Left ventricle myocardium inferior (tissue), 1 donor: ENCODE results near the gene CSF3. TPM values are rescaled to one million over a fixed set of nuclear protein-coding genes. Genes with fewer than 3 reads are reported as not detected.

Experiments
- DNase-seq: peaks from one replicate; pipeline ENCODE4 v3.0.0-alpha.2; 2020
- H3K27ac ChIP-seq: fragments of 200-600 bp; replicated peaks from 2 replicates; pipeline ENCODE4 v1.8.0; 2021
- H3K27me3 ChIP-seq: fragments of 200-600 bp; 2 replicates; pipeline ENCODE4 v1.8.0; 2021; ENCODE audit warnings: low read depth
- H3K36me3 ChIP-seq: fragments of 200-600 bp; 2 replicates; pipeline ENCODE4 v1.8.0; 2021
- H3K4me1 ChIP-seq: fragments of 200-600 bp; 2 replicates; pipeline ENCODE4 v1.8.0; 2021
- H3K4me3 ChIP-seq: fragments of 200-600 bp; 2 replicates; pipeline ENCODE4 v1.8.0; 2021; ENCODE audit warnings: mild to moderate bottlenecking, moderate library complexity
- H3K9me3 ChIP-seq: fragments of 200-600 bp; replicated peaks from 2 replicates; pipeline ENCODE4 v1.8.0; 2021
- CTCF ChIP-seq: fragments of 200-600 bp; IDR thresholded peaks from 2 replicates; pipeline ENCODE4 v1.8.0; 2021; ENCODE audit warnings: antibody characterized with exemption, mild to moderate bottlenecking, borderline replicate concordance
- intact Hi-C: fragments of 100-400 bp; cut with micrococcal nuclease; formaldehyde crosslinking; loops from one replicate; pipeline ENCODE4 v1.11.0; 2022
- total RNA-seq: library from RNA; stranded (reverse); fragmentation: NEBNext Ultra II Directional; extraction: Animal tissue kit (Norgen Biotek cat#: 25700); gene quantifications from one replicate; pipeline ENCODE4 v1.2.1, GENCODE V29; 2021
- donor health status: DM: no; HTN: yes; CAD: no; lungs with severe emphysema.

CSF3 gene
- total RNA-seq, 1 donor from 2014 or later = not detected

- TF ChIP-seq CTCF = no peak
- H3K9me3 ChIP-seq = no peaks in the 10 kb centered on the region
- H3K4me3 ChIP-seq = no peak overlapping the region
- intact Hi-C loops = no loop called here
- H3K4me1 ChIP-seq = peaks cover 65% of the 10 kb centered on the region
- H3K27me3 ChIP-seq = no peaks in the 10 kb centered on the region
- no peak overlapping the region for H3K27ac ChIP-seq
- no peaks in the 10 kb centered on the region for H3K36me3 ChIP-seq
- DNase-seq = no peak
These were observed 45.8 kb downstream of the CSF3 start for GRCh38 chr17:40060887-40061608.

- Histone ChIP-seq H3K36me3 (no peaks in the 10 kb centered on the region), H3K27ac (peak overlapping the region; percentile 100), H3K27me3 (no peaks in the 10 kb centered on the region), H3K4me1 (peaks cover 65% of the 10 kb centered on the region), H3K9me3 (no peaks in the 10 kb centered on the region), H3K4me3 (no peak overlapping the region)
- intact Hi-C loops = no loop called here
- no peak for DNase-seq
- TF ChIP-seq CTCF = no peak
These were observed 46.4 kb downstream of the CSF3 start for GRCh38 chr17:40061609-40062038.

GRCh38 chr17:40062329-40063186 is 47.3 kb downstream of the CSF3 start, which contains the start of gene THRA:
Gene THRA, plus strand, starts transcription at chr17:40062965. Its CDS starts 11,524 bp downstream, at chr17:40074489.
- intact Hi-C loops = no loop called here
- H3K36me3 ChIP-seq = no peaks in the 10 kb centered on the region
- peaks cover 69% of the 10 kb centered on the region for H3K4me1 ChIP-seq
- peak within 1 kb of the TSS; percentile 90 for H3K4me3 ChIP-seq
- no peak for TF ChIP-seq CTCF
- H3K9me3 ChIP-seq = no peaks in the 10 kb centered on the region
- no peaks in the 10 kb centered on the region for H3K27me3 ChIP-seq
- DNase-seq = peak; percentile 83
- peak within 1 kb of the TSS; percentile 100 for H3K27ac ChIP-seq

GRCh38 chr17:40063187-40063771 is 48.0 kb downstream of the CSF3 start:
- intact Hi-C loops = no loop called here
- no peaks in the 10 kb centered on the region for H3K27me3 ChIP-seq
- H3K36me3 ChIP-seq = no peaks in the 10 kb centered on the region
- peaks cover 69% of the 10 kb centered on the region for H3K4me1 ChIP-seq
- peak overlapping the region; percentile 90 for H3K4me3 ChIP-seq
- TF ChIP-seq CTCF = no peak
- H3K27ac ChIP-seq = peak overlapping the region; percentile 100
- DNase-seq = peak; percentile 50
- no peaks in the 10 kb centered on the region for H3K9me3 ChIP-seq

- Histone ChIP-seq H3K27me3 (no peaks in the 10 kb centered on the region), H3K4me1 (peaks cover 68% of the 10 kb centered on the region), H3K27ac (peak overlapping the region; percentile 100), H3K4me3 (peak overlapping the region; percentile 90), H3K36me3 (no peaks in the 10 kb centered on the region), H3K9me3 (no peaks in the 10 kb centered on the region)
- no peak for TF ChIP-seq CTCF
- DNase-seq = no peak
- intact Hi-C loops = no loop called here
These were observed 48.8 kb downstream of the CSF3 start for GRCh38 chr17:40063901-40064531.
